ENCODE results near the gene KIAA0513.
"Not testable (repeated sequence)": the region's sequence is repeated elsewhere in the genome, so short reads cannot be mapped to it uniquely, and the experiment has no call there.

Gene KIAA0513

GRCh38 chr16:85120006-85120340 is 92.4 kb downstream of the KIAA0513 start:
- no peak overlapping the region for H3K4me2 ChIP-seq (ENCODE audit: low read depth, low read length, poor library complexity, severe bottlenecking)
- no peaks in the 10 kb centered on the region for H4K20me1 ChIP-seq (ENCODE audit: low read depth, low read length)
- no peaks in the 10 kb centered on the region for H3K9me2 ChIP-seq (replicated peaks; ENCODE audit: insufficient read depth, low read length)
- H2AFZ ChIP-seq (ENCODE audit: low read depth, low read length, severe bottlenecking), result no peak overlapping the region
- H3K9me3 ChIP-seq (ENCODE audit: insufficient read depth, low read length), result no peaks in the 10 kb centered on the region
- H3K4me3 ChIP-seq (ENCODE audit: insufficient read depth, low read length, poor library complexity, severe bottlenecking), result no peak overlapping the region
- no peaks in the 10 kb centered on the region for H3K27me3 ChIP-seq (ENCODE audit: low read length)
- H3K27ac ChIP-seq (ENCODE audit: low read depth, low read length), result no peak overlapping the region
- TF ChIP-seq CTCF (IDR thresholded peaks at IDR 0.05; ENCODE audit: insufficient read depth, low read length, poor library complexity, severe bottlenecking), result no peak
- no peak overlapping the region for H3K9ac ChIP-seq (ENCODE audit: low read length)
- H3K36me3 ChIP-seq (ENCODE audit: low read length), result no peaks in the 10 kb centered on the region
- no peaks in the 10 kb centered on the region for H3F3A ChIP-seq (ENCODE audit: insufficient read depth)
- no peaks in the 10 kb centered on the region for H3K79me2 ChIP-seq (ENCODE audit: insufficient read depth, low read length)

- H3K36me3 ChIP-seq (ENCODE audit: low read length); H3K27me3 ChIP-seq (ENCODE audit: low read length); H3K79me2 ChIP-seq (ENCODE audit: insufficient read depth, low read length); H3K9me3 ChIP-seq (ENCODE audit: insufficient read depth, low read length); H4K20me1 ChIP-seq (ENCODE audit: low read depth, low read length); H3K27ac ChIP-seq (ENCODE audit: low read depth, low read length); H3F3A ChIP-seq (ENCODE audit: insufficient read depth); H3K9ac ChIP-seq (ENCODE audit: low read length); H3K4me2 ChIP-seq (ENCODE audit: low read depth, low read length, poor library complexity, severe bottlenecking); H3K9me2 ChIP-seq (replicated peaks; ENCODE audit: insufficient read depth, low read length); H3K4me3 ChIP-seq (ENCODE audit: insufficient read depth, low read length, poor library complexity, severe bottlenecking); H2AFZ ChIP-seq (ENCODE audit: low read depth, low read length, severe bottlenecking): not testable (repeated sequence)
These were observed 95.8 kb downstream of the KIAA0513 start for GRCh38 chr16:85123441-85123840.

- Histone ChIP-seq H3K9me2 (replicated peaks; ENCODE audit: insufficient read depth, low read length) (no peaks in the 10 kb centered on the region), H3K9ac (ENCODE audit: low read length) (no peak overlapping the region), H3K36me3 (ENCODE audit: low read length) (no peaks in the 10 kb centered on the region), H3F3A (ENCODE audit: insufficient read depth) (no peaks in the 10 kb centered on the region), H3K27ac (ENCODE audit: low read depth, low read length) (no peak overlapping the region), H2AFZ (ENCODE audit: low read depth, low read length, severe bottlenecking) (no peak overlapping the region), H3K4me3 (ENCODE audit: insufficient read depth, low read length, poor library complexity, severe bottlenecking) (no peak overlapping the region), H3K9me3 (ENCODE audit: insufficient read depth, low read length) (no peaks in the 10 kb centered on the region), H3K79me2 (ENCODE audit: insufficient read depth, low read length) (no peaks in the 10 kb centered on the region), H3K27me3 (ENCODE audit: low read length) (no peaks in the 10 kb centered on the region), H4K20me1 (ENCODE audit: low read depth, low read length) (no peaks in the 10 kb centered on the region), H3K4me2 (ENCODE audit: low read depth, low read length, poor library complexity, severe bottlenecking) (no peak overlapping the region)
- no peak for TF ChIP-seq CTCF (IDR thresholded peaks at IDR 0.05; ENCODE audit: insufficient read depth, low read length, poor library complexity, severe bottlenecking)
- TF ChIP-seq EZH2phosphoT487 (conservative IDR thresholded peaks at IDR 0.05; ENCODE audit: low read length), result no peak
These were observed 96.5 kb downstream of the KIAA0513 start for GRCh38 chr16:85123891-85124635.

- H3K27me3 ChIP-seq (ENCODE audit: low read length), result no peaks in the 10 kb centered on the region
- no peaks in the 10 kb centered on the region for H3K9me3 ChIP-seq (ENCODE audit: insufficient read depth, low read length)
- no peaks in the 10 kb centered on the region for H3K36me3 ChIP-seq (ENCODE audit: low read length)
- H2AFZ ChIP-seq (ENCODE audit: low read depth, low read length, severe bottlenecking), result no peak overlapping the region
- H3K4me2 ChIP-seq (ENCODE audit: low read depth, low read length, poor library complexity, severe bottlenecking), result no peak overlapping the region
- TF ChIP-seq CTCF (IDR thresholded peaks at IDR 0.05; ENCODE audit: insufficient read depth, low read length, poor library complexity, severe bottlenecking) (no peak), EZH2phosphoT487 (conservative IDR thresholded peaks at IDR 0.05; ENCODE audit: low read length) (no peak)
- no peak overlapping the region for H3K27ac ChIP-seq (ENCODE audit: low read depth, low read length)
- no peak overlapping the region for H3K9ac ChIP-seq (ENCODE audit: low read length)
- H3K79me2 ChIP-seq (ENCODE audit: insufficient read depth, low read length), result no peaks in the 10 kb centered on the region
- no peaks in the 10 kb centered on the region for H3K9me2 ChIP-seq (replicated peaks; ENCODE audit: insufficient read depth, low read length)
- H4K20me1 ChIP-seq (ENCODE audit: low read depth, low read length), result no peaks in the 10 kb centered on the region
- H3F3A ChIP-seq (ENCODE audit: insufficient read depth), result no peaks in the 10 kb centered on the region
- H3K4me3 ChIP-seq (ENCODE audit: insufficient read depth, low read length, poor library complexity, severe bottlenecking), result no peak overlapping the region
These were observed 97.2 kb downstream of the KIAA0513 start for GRCh38 chr16:85124636-85125346.
